Bronchial epithelial cell (primary cell): Measurements from ENCODE around the gene C3orf80. TPM values are rescaled to one million over a fixed set of nuclear protein-coding genes. Genes with fewer than 3 reads are reported as not detected.
"Not testable (repeated sequence)": the region's sequence is repeated elsewhere in the genome, so short reads cannot be mapped to it uniquely, and the experiment has no call there.

ENCODE experiments used
- DNase-seq: peaks from one replicate; pipeline ENCODE4 v3.0.0-alpha.2; 2010; ENCODE audit warnings: low read depth
- FAIRE-seq: peaks from 2 replicates; lab custom pipeline; 2011; peaks lifted over from hg19 to GRCh38; lab: Jason Lieb, UNC
- H3K27me3 ChIP-seq: 2 replicates; pipeline ENCODE4 v1.5.1; 2011; ENCODE audit warnings: low read length; ENCODE audit not compliant: control insufficient read depth, insufficient read depth
- H3K36me3 ChIP-seq: 2 replicates; pipeline ENCODE4 v1.5.1; 2011; ENCODE audit warnings: low read length; ENCODE audit not compliant: control insufficient read depth, insufficient read depth
- H3K4me3 ChIP-seq: 2 replicates; pipeline ENCODE4 v1.5.1; 2011; ENCODE audit warnings: mild to moderate bottlenecking, low read depth, low read length, control low read depth
- total RNA-seq: library from RNA; depleted of rRNA; stranded (reverse); fragments of >200 nt; gene quantifications from 2 replicates; pipeline ENCODE4 v1.2.1, GENCODE V29; 2014
- TF ChIP-seq, protein P1 (sequence below): IDR thresholded peaks from 2 replicates; pipeline ENCODE4 v1.5.1; 2011; ENCODE audit warnings: mild to moderate bottlenecking, moderate library complexity, low read length, control low read depth, inconsistent platforms; ENCODE audit not compliant: insufficient read depth, severe bottlenecking

Gene C3orf80
- total RNA-seq, 1 donor from 2014 or later, result not detected

GRCh38 chr3:160227419-160227818, 2.2 kb downstream of the C3orf80 start:
- Histone ChIP-seq H3K4me3 (no peak overlapping the region), H3K27me3 (peaks cover 24% of the 10 kb centered on the region), H3K36me3 (no peaks in the 10 kb centered on the region)
- TF ChIP-seq, protein P1, sequence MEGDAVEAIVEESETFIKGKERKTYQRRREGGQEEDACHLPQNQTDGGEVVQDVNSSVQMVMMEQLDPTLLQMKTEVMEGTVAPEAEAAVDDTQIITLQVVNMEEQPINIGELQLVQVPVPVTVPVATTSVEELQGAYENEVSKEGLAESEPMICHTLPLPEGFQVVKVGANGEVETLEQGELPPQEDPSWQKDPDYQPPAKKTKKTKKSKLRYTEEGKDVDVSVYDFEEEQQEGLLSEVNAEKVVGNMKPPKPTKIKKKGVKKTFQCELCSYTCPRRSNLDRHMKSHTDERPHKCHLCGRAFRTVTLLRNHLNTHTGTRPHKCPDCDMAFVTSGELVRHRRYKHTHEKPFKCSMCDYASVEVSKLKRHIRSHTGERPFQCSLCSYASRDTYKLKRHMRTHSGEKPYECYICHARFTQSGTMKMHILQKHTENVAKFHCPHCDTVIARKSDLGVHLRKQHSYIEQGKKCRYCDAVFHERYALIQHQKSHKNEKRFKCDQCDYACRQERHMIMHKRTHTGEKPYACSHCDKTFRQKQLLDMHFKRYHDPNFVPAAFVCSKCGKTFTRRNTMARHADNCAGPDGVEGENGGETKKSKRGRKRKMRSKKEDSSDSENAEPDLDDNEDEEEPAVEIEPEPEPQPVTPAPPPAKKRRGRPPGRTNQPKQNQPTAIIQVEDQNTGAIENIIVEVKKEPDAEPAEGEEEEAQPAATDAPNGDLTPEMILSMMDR, result no peak
- no peak for DNase-seq
- no peak for FAIRE-seq

DNA sequence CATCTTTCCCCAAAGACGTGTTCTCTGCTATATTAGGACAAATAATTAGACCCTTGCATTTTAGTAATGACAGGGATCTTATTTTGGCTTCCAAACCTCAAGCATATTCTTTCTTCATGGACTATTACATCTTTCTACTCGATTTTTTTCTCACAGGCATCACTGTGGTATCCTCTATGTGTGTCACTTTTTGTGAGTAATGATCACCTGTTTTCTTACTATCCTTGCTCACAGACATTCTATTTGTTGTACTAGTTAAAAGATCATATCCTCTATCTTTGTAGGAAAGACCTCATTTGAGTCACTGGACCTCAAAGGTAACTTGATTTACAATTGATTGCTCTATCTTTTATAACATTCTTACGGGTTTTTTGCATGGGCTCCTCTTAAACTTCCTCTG, 6.8 kb downstream of the C3orf80 start:
- FAIRE-seq, result no peak
- DNase-seq, result no peak
- H3K4me3 ChIP-seq, result no peak overlapping the region
- H3K27me3 ChIP-seq, result peaks cover 3% of the 10 kb centered on the region
- no peaks in the 10 kb centered on the region for H3K36me3 ChIP-seq
- TF ChIP-seq, protein P1, result no peak

- H3K4me3 ChIP-seq, H3K36me3 ChIP-seq, H3K27me3 ChIP-seq, FAIRE-seq: not testable (repeated sequence)
- peak; percentile 71 for DNase-seq
Observed at GRCh38 chr3:160240719-160241118, 15.5 kb downstream of the C3orf80 start.

- peaks cover 1% of the 10 kb centered on the region for H3K27me3 ChIP-seq
- FAIRE-seq, result no peak
- H3K36me3 ChIP-seq, result no peaks in the 10 kb centered on the region
- peak; percentile 12 for DNase-seq
- no peak overlapping the region for H3K4me3 ChIP-seq
- TF ChIP-seq, protein P1, result no peak
Observed at GRCh38 chr3:160245261-160245800, 20.1 kb downstream of the C3orf80 start.

GRCh38 chr3:160247766-160248165, 22.5 kb downstream of the C3orf80 start:
- FAIRE-seq (no peak), DNase-seq (no peak)
- TF ChIP-seq, protein P1, result no peak
- no peak overlapping the region for H3K4me3 ChIP-seq
- H3K36me3 ChIP-seq, result no peaks in the 10 kb centered on the region
- H3K27me3 ChIP-seq, result no peaks in the 10 kb centered on the region

DNA sequence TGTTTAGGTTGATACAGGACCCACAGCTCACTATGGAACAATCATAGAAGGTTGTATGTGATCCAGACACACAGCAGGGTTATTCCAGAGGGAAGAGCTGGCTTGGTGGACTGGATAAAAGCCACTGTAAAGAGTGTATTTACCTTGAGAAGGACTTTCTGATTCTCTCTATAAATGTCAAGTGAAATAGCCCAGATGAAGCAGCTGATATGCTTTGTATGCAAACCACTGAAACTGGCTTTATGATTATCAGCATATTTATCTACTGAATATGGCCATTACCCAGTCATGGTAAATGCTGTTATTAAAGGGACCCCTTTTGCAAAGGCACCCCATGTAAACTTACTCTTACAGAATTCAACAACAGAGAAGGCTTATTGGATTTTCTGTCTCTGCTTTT, 28.1 kb downstream of the C3orf80 start:
- Histone ChIP-seq H3K36me3 (no peaks in the 10 kb centered on the region), H3K27me3 (no peaks in the 10 kb centered on the region), H3K4me3 (no peak overlapping the region)
- FAIRE-seq (no peak), DNase-seq (no peak)
- TF ChIP-seq, protein P1, result no peak
